ENCODE measurements around the gene ARAP1. TPM values are rescaled to one million over a fixed set of nuclear protein-coding genes. Genes with fewer than 3 reads are reported as not detected.

The ARAP1 gene
- total RNA-seq, 1 donor from 2014 or later: 139 TPM

GRCh38 chr11:72730737-72731136 lies 21.5 kb downstream of the ARAP1 start:
- peak overlapping the region; percentile 75 for H3K27ac Mint-ChIP-seq
- intact Hi-C loops (cut with micrococcal nuclease): no loop called here

GRCh38 chr11:72730243-72730642 lies 22.0 kb downstream of the ARAP1 start:
- Mint-ChIP-seq H3K4me1 (peaks cover 73% of the 10 kb centered on the region), H3K27ac (peak overlapping the region; percentile 75), H3K27me3 (no peaks in the 10 kb centered on the region), H3K36me3 (ENCODE audit: low read depth) (peaks cover 55% of the 10 kb centered on the region), H3K4me3 (no peak overlapping the region), H3K9me3 (peaks cover 2% of the 10 kb centered on the region)
- ATAC-seq (ENCODE audit: low read depth) (no peak), DNase-seq (no peak)
- POLR2A ChIA-PET: interaction anchor here (0.7 to 2.4 kb wide), 3 partner anchors 8 to 99 kb away, joined by 4 to 13 read pairs (median 7); partner anchors contain the start of gene STARD10
- CTCF ChIA-PET: interaction anchor here (0.6 to 3.9 kb wide), 2 partner anchors 63 to 81 kb away, joined by 3 to 30 read pairs; partner anchors contain the start of gene STARD10
- TF ChIP-seq CTCF (IDR thresholded peaks at IDR 0.05): no peak
- intact Hi-C loops (cut with micrococcal nuclease): no loop called here

More at GRCh38 chr11:72730737-72731136, 21.5 kb downstream of the ARAP1 start:
- Mint-ChIP-seq H3K9me3 (peaks cover 2% of the 10 kb centered on the region), H3K36me3 (ENCODE audit: low read depth) (peaks cover 50% of the 10 kb centered on the region), H3K27me3 (no peaks in the 10 kb centered on the region), H3K4me1 (peaks cover 73% of the 10 kb centered on the region), H3K4me3 (no peak overlapping the region)
- ATAC-seq (ENCODE audit: low read depth) (no peak), DNase-seq (no peak)
- TF ChIP-seq CTCF (IDR thresholded peaks at IDR 0.05): no peak
- ChIA-PET CTCF (interaction anchor here (3.9 kb wide), 1 partner anchor 63 kb away, joined by 30 read pairs; the partner anchor contains the start of gene STARD10), POLR2A (interaction anchor here (0.6 to 2.4 kb wide), 4 partner anchors 9 to 577 kb away, joined by 4 to 13 read pairs (median 6); partner anchors contain the start of gene STARD10)

GRCh38 chr11:72727521-72727920 lies 24.7 kb downstream of the ARAP1 start:
- peak overlapping the region; percentile 71 for H3K27ac Mint-ChIP-seq
- peaks cover 78% of the 10 kb centered on the region for H3K4me1 Mint-ChIP-seq
- ChIA-PET CTCF (interaction anchor here (1.2 to 6.6 kb wide), 3 partner anchors 10 to 66 kb away, joined by 3 to 144 read pairs (median 42); partner anchors contain the start of gene STARD10), POLR2A (interaction anchor here (0.9 to 3.9 kb wide), 4 partner anchors 16 to 88 kb away, joined by 3 to 57 read pairs (median 3); partner anchors contain the start of gene STARD10)
- H3K4me3 Mint-ChIP-seq: no peak overlapping the region
- ATAC-seq (ENCODE audit: low read depth) (no peak), DNase-seq (no peak)
- TF ChIP-seq CTCF (IDR thresholded peaks at IDR 0.05): no peak
- intact Hi-C loops (cut with micrococcal nuclease): no loop called here
- no peaks in the 10 kb centered on the region for H3K27me3 Mint-ChIP-seq
- peaks cover 2% of the 10 kb centered on the region for H3K9me3 Mint-ChIP-seq
- peaks cover 57% of the 10 kb centered on the region for H3K36me3 Mint-ChIP-seq (ENCODE audit: low read depth)

- peaks cover 2% of the 10 kb centered on the region for H3K9me3 Mint-ChIP-seq
- H3K4me3 Mint-ChIP-seq: no peak overlapping the region
- H3K4me1 Mint-ChIP-seq: peaks cover 85% of the 10 kb centered on the region
- DNase-seq (no peak), ATAC-seq (ENCODE audit: low read depth) (no peak)
- TF ChIP-seq CTCF (IDR thresholded peaks at IDR 0.05): no peak
- no peaks in the 10 kb centered on the region for H3K27me3 Mint-ChIP-seq
- ChIA-PET POLR2A (interaction anchor here (0.6 to 3.9 kb wide), 8 partner anchors 17 to 191 kb away, joined by 3 to 57 read pairs (median 4); partner anchors contain the start of genes ATG16L2 and STARD10), CTCF (interaction anchor here (1.1 to 6.6 kb wide), 13 partner anchors 10 to 451 kb away, joined by 3 to 144 read pairs (median 10); partner anchors contain the start of gene STARD10)
- H3K27ac Mint-ChIP-seq: peak overlapping the region; percentile 71
- intact Hi-C loops (cut with micrococcal nuclease): no loop called here
- H3K36me3 Mint-ChIP-seq (ENCODE audit: low read depth): peaks cover 58% of the 10 kb centered on the region
Measured at GRCh38 chr11:72726266-72727220, 25.7 kb downstream of the ARAP1 start.
